ENCODE results near the gene RTP3. TPM values are rescaled to one million over a fixed set of nuclear protein-coding genes. Genes with fewer than 3 reads are reported as not detected.

RTP3 gene
- polyA plus RNA-seq, 2 of the 4 experiments (the other 2 are of a cell fraction), result not detected

- FAIRE-seq (no peak), ATAC-seq (no peak), DNase-seq (ENCODE audit: low read depth in 1 of 2, low spot score in 1 of 2) (no peak)
- no peak overlapping the region for H3K4me2 ChIP-seq
- H3K27ac ChIP-seq, result no peak overlapping the region
- POLR2A ChIA-PET, result no interaction called here
- WGBS (ENCODE audit: missing lambda C conversion rate), result 62% methylated on average over 1 of the region's 1 CpG
- CTCF ChIA-PET, result interaction anchor here (1.7 kb wide), 1 partner anchor 147 kb away, joined by 6 read pairs; no protein-coding TSS in a partner anchor
- no peak overlapping the region for H3K4me3 ChIP-seq
- no peaks in the 10 kb centered on the region for H3K9me3 ChIP-seq
- no peaks in the 10 kb centered on the region for H3K4me1 ChIP-seq
- TF ChIP-seq ZFP36 (IDR thresholded peaks at IDR 0.05; ENCODE audit: borderline replicate concordance, partially characterized antibody), result no peak
- TF ChIP-seq TFCP2L1 (CRISPR knock-in tag; IDR thresholded peaks at IDR 0.05), result no peak
- TF ChIP-seq FOXS1 (CRISPR knock-in tag; IDR thresholded peaks at IDR 0.05), result no peak
- TF ChIP-seq FOSL2 (IDR thresholded peaks at IDR 0.05), result no peak
- TF ChIP-seq FOSL2 (CRISPR knock-in tag; IDR thresholded peaks at IDR 0.05), result no peak
These were observed 15.0 kb upstream of the RTP3 start for GRCh38 chr3:46482632-46483350.

- WGBS (ENCODE audit: missing lambda C conversion rate), result 21% methylated on average over 2 of the region's 2 CpGs
- no peak overlapping the region for H3K27ac ChIP-seq
- no peaks in the 10 kb centered on the region for H3K4me1 ChIP-seq
- FAIRE-seq, result no peak
- H3K9me3 ChIP-seq, result no peaks in the 10 kb centered on the region
- TF ChIP-seq CBX8 (IDR thresholded peaks at IDR 0.05), result no peak
- TF ChIP-seq MYC (IDR thresholded peaks at IDR 0.05; ENCODE audit: borderline replicate concordance, low read length), result no peak
- TF ChIP-seq HMGXB4 (CRISPR knock-in tag; IDR thresholded peaks at IDR 0.05; ENCODE audit: borderline replicate concordance), result no peak
- no peak for TF ChIP-seq EHF (CRISPR knock-in tag; IDR thresholded peaks at IDR 0.05)
- no peak for TF ChIP-seq ZC3H11A (IDR thresholded peaks at IDR 0.05)
- no peak for TF ChIP-seq SMC3 (IDR thresholded peaks at IDR 0.05)
- TF ChIP-seq MAZ (IDR thresholded peaks at IDR 0.05; ENCODE audit: borderline replicate concordance, low read depth, low read length), result no peak
- TF ChIP-seq ZNF302 (CRISPR knock-in tag; IDR thresholded peaks at IDR 0.05), result no peak
- TF ChIP-seq KDM1A (IDR thresholded peaks at IDR 0.05; ENCODE audit: low read depth), result no peak
- no peak for TF ChIP-seq JUNB (IDR thresholded peaks at IDR 0.05)
- TF ChIP-seq GATA3 (IDR thresholded peaks at IDR 0.05; ENCODE audit: borderline replicate concordance), result no peak
- TF ChIP-seq RFX5 (IDR thresholded peaks at IDR 0.05), result no peak
- no peak overlapping the region for H3K4me2 ChIP-seq
- no peak overlapping the region for H3K4me3 ChIP-seq
- ATAC-seq, result no peak
- no peak for DNase-seq (ENCODE audit: low read depth in 1 of 2, low spot score in 1 of 2)
- CTCF ChIA-PET, result interaction anchor here (1.7 kb wide), 1 partner anchor 146 kb away, joined by 6 read pairs; no protein-coding TSS in a partner anchor
- POLR2A ChIA-PET, result no interaction called here
These were observed 14.0 kb upstream of the RTP3 start for GRCh38 chr3:46483825-46484224.

GRCh38 chr3:46484388-46484787, 13.4 kb upstream of the RTP3 start:
- Histone ChIP-seq H3K9me3 (no peaks in the 10 kb centered on the region), H3K4me3 (no peak overlapping the region), H3K4me2 (no peak overlapping the region), H3K4me1 (no peaks in the 10 kb centered on the region), H3K27ac (no peak overlapping the region)
- WGBS (ENCODE audit: missing lambda C conversion rate), result no CpG with 5 or more reads among the region's 1 CpG
- ATAC-seq (no peak), FAIRE-seq (no peak), DNase-seq (ENCODE audit: low read depth in 1 of 2, low spot score in 1 of 2) (no peak)
- POLR2A ChIA-PET, result no interaction called here
- CTCF ChIA-PET, result interaction anchor here (6.5 kb wide), 1 partner anchor 145 kb away, joined by 90 read pairs; no protein-coding TSS in a partner anchor
- TF ChIP-seq TFCP2L1 (CRISPR knock-in tag; IDR thresholded peaks at IDR 0.05), result no peak
- TF ChIP-seq HES2 (IDR thresholded peaks at IDR 0.05), result no peak
- no peak for TF ChIP-seq HOXB5 (CRISPR knock-in tag; IDR thresholded peaks at IDR 0.05)
- no peak for TF ChIP-seq RNF2 (IDR thresholded peaks at IDR 0.05; ENCODE audit: borderline replicate concordance, low read depth)
- no peak for TF ChIP-seq TP53 (CRISPR knock-in tag; IDR thresholded peaks at IDR 0.05)
- TF ChIP-seq ZNF302 (CRISPR knock-in tag; IDR thresholded peaks at IDR 0.05), result no peak
- TF ChIP-seq ZC3H11A (IDR thresholded peaks at IDR 0.05), result no peak
- TF ChIP-seq ZFP36 (IDR thresholded peaks at IDR 0.05; ENCODE audit: borderline replicate concordance, partially characterized antibody), result no peak
- no peak for TF ChIP-seq USF2 (IDR thresholded peaks at IDR 0.05)
- TF ChIP-seq RAD21 (conservative IDR thresholded peaks at IDR 0.05 in 1 of 2, IDR thresholded peaks at IDR 0.05 in 1 of 2), result no peak
- no peak for TF ChIP-seq MYC (IDR thresholded peaks at IDR 0.05; ENCODE audit: borderline replicate concordance, low read length)
- no peak for TF ChIP-seq E2F6 (IDR thresholded peaks at IDR 0.05; ENCODE audit: borderline replicate concordance, low read depth)
- no peak for TF ChIP-seq PHF8 (IDR thresholded peaks at IDR 0.05; ENCODE audit: borderline replicate concordance, low read depth)
- TF ChIP-seq EP300 (IDR thresholded peaks at IDR 0.05), result no peak
- no peak for TF ChIP-seq HOXA7 (CRISPR knock-in tag; IDR thresholded peaks at IDR 0.05)
- TF ChIP-seq CTCF (IDR thresholded peaks at IDR 0.05), result no peak
- no peak for TF ChIP-seq RARB (CRISPR knock-in tag; IDR thresholded peaks at IDR 0.05)
- no peak for TF ChIP-seq EHMT2 (IDR thresholded peaks at IDR 0.05; ENCODE audit: low read depth)

All from A549 (cell line).